NK-92 (cell line): ENCODE data around the gene CACNA1D.
"Not testable (repeated sequence)": the region's sequence is repeated elsewhere in the genome, so short reads cannot be mapped to it uniquely, and the experiment has no call there.

Source experiments
- DNase-seq: peaks from one replicate; lab custom pipeline; 2025; ENCODE audit not compliant: unreplicated experiment; lab: John Stamatoyannopoulos, UW

The CACNA1D gene

GRCh38 chr3:53493963-53494791, at the start of gene CACNA1D:
TSS of gene CACNA1D (plus strand) at chr3:53494611. CDS start at chr3:53495167, 556 bp downstream.
- DNase-seq = no peak

- no peak for DNase-seq
Measured at GRCh38 chr3:53457068-53457467, 37.3 kb upstream of the CACNA1D start.

- DNase-seq = no peak
Measured at GRCh38 chr3:53460326-53460725, 34.1 kb upstream of the CACNA1D start.

- no peak for DNase-seq
Measured at GRCh38 chr3:53464424-53464823, 30.0 kb upstream of the CACNA1D start.

GRCh38 chr3:53469758-53470157, 24.7 kb upstream of the CACNA1D start:
- not testable (repeated sequence) for DNase-seq

- DNase-seq = no peak
Measured at GRCh38 chr3:53473422-53473821, 21.0 kb upstream of the CACNA1D start.

- not testable (repeated sequence) for DNase-seq
Measured at GRCh38 chr3:53476372-53476771, 18.0 kb upstream of the CACNA1D start.

- not testable (repeated sequence) for DNase-seq
Measured at GRCh38 chr3:53477689-53478088, 16.7 kb upstream of the CACNA1D start.

GRCh38 chr3:53478166-53478830, 16.1 kb upstream of the CACNA1D start:
- no peak for DNase-seq

- DNase-seq = no peak
Measured at GRCh38 chr3:53478921-53479664, 15.3 kb upstream of the CACNA1D start.

GRCh38 chr3:53482227-53482626, 12.2 kb upstream of the CACNA1D start:
- DNase-seq = no peak

GRCh38 chr3:53483821-53484220, 10.6 kb upstream of the CACNA1D start:
- DNase-seq = no peak

- DNase-seq = no peak
Measured at GRCh38 chr3:53484984-53485383, 9.4 kb upstream of the CACNA1D start.

- no peak for DNase-seq
Measured at GRCh38 chr3:53485675-53486403, 8.6 kb upstream of the CACNA1D start.

- DNase-seq = no peak
Measured at GRCh38 chr3:53486961-53487654, 7.3 kb upstream of the CACNA1D start.

GRCh38 chr3:53489386-53489785, 5.0 kb upstream of the CACNA1D start:
- DNase-seq = no peak

GRCh38 chr3:53489787-53490458, 4.5 kb upstream of the CACNA1D start:
- no peak for DNase-seq

- DNase-seq = no peak
Measured at GRCh38 chr3:53490459-53490968, 3.9 kb upstream of the CACNA1D start.

GRCh38 chr3:53491276-53491675, 3.1 kb upstream of the CACNA1D start:
- no peak for DNase-seq

GRCh38 chr3:53493595-53493962, 832 bp upstream of the CACNA1D start:
- DNase-seq = no peak
